OCI-LY3 (cell line): ENCODE results near the gene EAF1.

Source experiments
- EZH2phosphoT487 ChIP-seq: fragments of 200-600 bp; shearing (Covaris generic); IDR thresholded peaks from 2 replicates; pipeline ENCODE4 v1.6.1; 2018; ENCODE audit warnings: antibody characterized with exemption, mixed run types, low read depth
- TF ChIP-seq, protein P1 (sequence below): fragments of 200-600, 300-600 bp; sonication (generic); IDR thresholded peaks from 2 replicates; pipeline ENCODE4 v1.5.1; 2014; ENCODE audit warnings: antibody characterized with exemption, low read length, low read depth

DNA sequence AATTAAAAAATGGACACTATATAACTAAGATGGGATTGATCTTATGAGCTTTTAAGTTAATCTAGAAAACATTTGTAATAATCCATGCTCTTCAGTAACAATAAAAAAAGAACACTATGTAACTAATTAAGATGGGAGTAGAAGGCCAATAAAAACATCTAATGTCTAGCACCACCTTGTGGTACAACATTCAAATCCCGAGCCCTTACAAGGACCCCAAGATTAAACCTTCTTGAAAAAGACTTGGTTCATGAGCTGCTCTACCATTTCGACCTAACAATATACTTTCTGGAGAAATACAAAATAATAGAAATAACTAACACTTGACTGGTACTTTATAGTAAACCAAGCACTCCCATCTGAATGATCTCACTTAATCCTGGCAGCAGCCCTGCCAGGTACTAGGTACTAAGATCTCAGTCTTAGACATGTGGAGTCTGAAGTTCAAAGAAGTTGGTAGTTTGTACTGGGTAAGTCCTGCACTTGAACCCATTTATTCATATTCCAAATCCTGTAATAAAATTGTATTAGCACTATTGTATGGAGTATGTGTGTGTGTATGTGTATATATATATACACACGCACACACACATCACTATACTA lies 21.8 kb upstream of the EAF1 start:
- TF ChIP-seq, protein P1, sequence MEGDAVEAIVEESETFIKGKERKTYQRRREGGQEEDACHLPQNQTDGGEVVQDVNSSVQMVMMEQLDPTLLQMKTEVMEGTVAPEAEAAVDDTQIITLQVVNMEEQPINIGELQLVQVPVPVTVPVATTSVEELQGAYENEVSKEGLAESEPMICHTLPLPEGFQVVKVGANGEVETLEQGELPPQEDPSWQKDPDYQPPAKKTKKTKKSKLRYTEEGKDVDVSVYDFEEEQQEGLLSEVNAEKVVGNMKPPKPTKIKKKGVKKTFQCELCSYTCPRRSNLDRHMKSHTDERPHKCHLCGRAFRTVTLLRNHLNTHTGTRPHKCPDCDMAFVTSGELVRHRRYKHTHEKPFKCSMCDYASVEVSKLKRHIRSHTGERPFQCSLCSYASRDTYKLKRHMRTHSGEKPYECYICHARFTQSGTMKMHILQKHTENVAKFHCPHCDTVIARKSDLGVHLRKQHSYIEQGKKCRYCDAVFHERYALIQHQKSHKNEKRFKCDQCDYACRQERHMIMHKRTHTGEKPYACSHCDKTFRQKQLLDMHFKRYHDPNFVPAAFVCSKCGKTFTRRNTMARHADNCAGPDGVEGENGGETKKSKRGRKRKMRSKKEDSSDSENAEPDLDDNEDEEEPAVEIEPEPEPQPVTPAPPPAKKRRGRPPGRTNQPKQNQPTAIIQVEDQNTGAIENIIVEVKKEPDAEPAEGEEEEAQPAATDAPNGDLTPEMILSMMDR = peak; percentile 93
- no peak for TF ChIP-seq EZH2phosphoT487
